OCI-M2 (cell line): Measurements from ENCODE around the gene LMF1.

ENCODE experiments used
- DNase-seq: peaks from one replicate; lab custom pipeline; 2025; ENCODE audit not compliant: unreplicated experiment; lab: John Stamatoyannopoulos, UW

The LMF1 gene

DNA sequence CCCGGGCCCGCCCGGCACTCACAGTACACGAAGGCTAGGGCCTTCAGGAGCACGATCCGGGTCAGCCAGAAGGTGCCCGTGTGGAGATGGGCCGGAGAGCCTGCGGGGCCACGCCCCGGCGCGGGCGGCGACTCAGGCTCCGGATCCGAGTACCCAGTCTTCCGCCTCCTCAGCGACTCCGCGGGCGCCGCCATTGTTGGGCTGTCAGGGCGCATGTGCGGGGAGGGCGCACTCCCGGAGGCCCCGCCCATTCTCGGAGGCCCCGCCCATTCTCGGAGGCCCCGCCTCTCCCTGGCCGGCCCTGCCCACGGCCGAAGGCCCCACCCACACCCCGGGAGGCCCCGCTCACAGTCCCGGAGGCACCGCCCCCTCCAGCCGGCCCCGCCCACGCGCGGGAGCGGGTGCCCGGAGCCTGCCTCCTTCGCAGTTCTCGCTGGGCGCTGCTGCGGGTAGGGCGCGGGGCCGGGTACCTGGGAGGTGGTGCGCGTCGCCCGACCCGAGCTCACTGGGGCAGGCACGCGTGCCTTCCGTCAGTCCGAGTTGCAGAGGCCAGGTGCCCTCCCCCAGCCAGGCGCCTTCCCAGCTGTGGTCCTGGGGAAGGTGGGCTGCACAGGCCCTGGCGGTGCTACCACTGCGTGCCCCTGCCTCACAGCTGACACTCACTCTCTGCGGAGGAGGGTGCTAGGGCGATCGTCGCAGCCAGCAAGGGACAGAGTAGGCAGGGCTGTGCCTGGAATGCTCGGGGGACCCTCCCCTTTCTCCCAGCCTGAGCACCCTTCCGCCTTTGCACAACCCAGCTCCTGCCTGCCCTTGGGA, at the start of gene LMF1:
Gene LMF1 (minus strand): TSS at position 219 of the 816 bp plus-strand sequence. CDS start 4 bp downstream, at position 215.
- DNase-seq = peak; percentile 39

DNA sequence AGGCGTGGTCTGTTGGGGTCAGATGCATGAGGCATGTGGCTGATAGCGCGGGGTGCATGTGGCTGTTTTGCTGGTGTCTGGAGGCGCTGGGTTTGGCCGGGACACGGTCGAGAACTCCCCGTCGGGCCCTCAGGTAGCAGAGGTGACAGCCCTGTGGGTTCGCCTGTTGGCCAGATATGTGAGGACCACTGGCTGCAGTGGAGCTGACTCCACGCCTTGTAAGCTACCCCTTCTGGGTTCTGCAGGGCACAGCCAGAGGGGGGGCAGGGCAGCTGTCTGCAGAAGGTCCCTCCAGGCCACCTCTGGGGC, 49.3 kb upstream of the LMF1 start:
- no peak for DNase-seq

DNA sequence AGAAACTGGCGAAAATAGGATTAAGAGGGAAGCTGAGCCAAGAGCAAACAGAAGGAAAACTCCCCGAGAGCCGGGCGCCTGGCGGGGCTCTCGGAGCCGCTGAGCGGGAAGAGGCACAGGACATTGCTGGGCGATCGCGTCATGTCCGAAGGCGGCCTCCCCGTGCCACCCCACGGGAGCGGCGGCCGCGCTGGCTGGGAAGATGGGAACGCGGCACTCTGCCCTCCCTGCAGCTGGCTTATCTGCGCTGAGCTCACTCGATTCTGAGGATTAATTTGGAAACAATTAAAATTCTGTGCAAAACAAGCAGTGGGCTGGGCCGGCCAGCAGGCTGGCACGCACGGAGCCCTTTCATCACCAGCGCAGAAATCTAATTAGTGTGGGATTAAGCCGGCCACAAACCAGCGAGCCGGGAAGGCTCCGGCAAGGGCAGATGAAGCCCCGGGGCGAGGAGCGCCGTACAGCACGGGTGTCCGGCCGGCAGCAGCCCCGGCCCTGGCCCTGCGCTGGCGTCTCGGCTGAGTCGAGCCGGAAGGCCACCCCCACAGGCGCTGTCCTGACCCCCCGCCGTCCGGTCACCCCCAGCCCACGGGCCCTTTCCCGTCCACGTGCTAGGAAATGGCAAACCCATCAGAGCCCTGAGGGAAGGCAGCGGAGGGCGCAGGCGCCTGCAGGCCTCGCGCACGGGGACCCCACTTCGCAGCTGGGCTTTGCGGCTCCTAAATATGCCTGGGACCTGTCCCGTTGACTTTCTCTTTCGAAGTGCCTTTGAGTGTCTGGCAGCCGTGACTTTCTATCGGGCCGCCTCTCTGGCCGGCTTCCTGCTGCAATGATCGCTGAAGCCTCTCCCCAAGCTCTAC, 48.7 kb upstream of the LMF1 start:
- no peak for DNase-seq

DNA sequence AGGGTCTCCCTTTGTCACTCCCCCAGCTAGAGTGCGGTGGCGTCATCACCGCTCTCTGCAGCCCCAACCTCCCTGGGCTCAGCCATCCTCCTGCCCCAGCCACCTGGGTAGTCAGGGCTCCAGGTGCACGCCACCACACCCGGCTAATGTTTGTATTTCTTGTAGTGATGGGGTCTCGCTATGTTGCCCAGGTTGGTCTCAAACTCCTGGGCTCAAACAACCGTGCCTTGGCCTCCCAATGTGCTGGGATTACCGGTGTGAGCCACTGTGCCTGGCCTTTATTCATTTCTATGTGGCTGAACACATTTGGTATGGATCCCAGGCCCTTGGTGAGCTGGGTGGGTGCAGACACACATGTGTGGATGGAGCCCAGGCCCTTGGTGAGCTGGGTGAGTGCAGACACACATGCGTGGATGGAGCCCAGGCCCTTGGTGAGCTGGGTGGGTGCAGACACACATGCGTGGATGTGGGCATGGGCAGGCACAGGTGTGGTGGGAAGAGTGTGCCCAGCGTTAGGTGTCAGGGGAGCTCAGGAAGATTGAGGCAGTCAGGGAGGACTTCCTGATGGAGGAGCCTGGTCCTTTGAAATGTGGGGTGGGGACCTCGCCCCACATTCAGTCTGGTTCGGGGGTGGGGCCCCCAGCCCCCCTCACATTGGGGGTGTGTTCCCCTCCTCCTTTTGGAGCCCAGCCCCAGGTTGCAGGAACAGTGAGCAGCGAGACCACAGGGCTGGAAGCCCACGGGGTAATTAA, 47.8 kb upstream of the LMF1 start:
- DNase-seq = no peak

DNA sequence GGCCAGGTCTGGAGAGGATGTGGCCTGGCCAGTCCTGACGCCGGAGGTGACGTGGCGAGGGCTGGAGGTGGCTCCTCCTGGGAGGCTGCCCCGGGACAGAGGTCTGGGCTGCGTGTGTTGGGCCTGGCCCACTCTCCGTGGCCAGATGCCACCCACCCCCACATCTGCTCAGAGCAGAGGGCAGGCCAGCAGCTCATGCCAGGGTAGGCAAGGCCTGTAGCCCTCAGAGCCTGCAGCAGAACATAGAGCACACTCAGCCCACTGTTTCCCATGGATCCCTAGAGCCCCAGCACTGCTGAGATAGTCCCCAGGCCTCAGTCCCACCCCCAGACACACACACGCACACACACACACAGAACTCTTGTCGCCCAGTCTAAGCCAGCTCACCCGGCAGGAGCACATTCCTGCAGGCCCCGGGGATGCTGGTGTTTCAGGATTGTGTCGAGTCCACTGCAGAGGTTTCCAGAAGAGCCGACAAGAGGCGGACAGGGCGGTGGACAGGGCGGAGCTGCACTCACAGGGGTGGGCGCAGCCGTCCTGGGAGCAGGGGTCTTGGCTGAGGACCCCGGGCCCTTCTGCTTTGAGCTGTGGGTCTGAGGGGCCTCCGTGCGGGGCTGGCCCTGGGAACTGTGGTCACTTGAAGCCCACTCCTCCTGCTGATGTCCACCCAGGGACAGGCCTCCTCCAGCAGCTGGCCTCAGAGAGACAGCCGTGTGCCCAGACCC, 44.1 kb upstream of the LMF1 start:
- no peak for DNase-seq

DNA sequence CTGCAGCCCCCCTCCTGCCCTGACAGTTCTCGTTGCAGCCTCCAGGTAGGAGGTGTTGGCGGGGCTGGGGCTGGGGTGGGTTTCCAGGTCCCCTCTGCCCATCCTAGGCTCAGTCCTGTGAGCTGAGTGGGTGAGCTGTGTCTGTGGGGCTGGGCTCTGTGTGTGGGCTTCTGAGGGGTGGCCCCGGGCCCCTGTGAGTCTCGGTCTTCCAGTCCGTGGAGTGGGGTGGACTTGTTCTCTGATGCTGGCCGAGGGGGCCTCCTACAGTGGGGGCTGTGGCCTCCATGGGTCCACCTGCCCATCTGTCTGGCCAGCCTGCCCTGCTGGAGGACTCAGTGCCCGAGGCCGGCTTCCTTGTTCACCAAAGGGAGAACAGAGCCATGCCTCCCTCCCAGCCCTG, 43.4 kb upstream of the LMF1 start:
- no peak for DNase-seq

DNA sequence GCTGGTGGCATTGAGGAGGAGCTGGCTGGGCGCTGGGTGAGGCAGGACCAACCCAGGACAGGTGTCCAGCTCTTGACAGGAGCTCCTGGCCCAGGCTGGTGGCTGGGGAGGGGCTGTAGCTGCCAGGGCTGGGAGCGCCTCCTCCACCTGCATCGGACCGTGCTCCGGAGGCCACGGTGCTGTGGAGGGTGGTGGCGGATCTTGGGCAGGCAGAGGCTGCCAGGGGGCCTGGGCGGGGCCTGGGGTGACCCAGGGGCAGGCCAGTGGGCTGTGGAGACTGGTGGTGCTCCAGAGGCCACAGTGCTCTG, 42.8 kb upstream of the LMF1 start:
- DNase-seq = no peak

DNA sequence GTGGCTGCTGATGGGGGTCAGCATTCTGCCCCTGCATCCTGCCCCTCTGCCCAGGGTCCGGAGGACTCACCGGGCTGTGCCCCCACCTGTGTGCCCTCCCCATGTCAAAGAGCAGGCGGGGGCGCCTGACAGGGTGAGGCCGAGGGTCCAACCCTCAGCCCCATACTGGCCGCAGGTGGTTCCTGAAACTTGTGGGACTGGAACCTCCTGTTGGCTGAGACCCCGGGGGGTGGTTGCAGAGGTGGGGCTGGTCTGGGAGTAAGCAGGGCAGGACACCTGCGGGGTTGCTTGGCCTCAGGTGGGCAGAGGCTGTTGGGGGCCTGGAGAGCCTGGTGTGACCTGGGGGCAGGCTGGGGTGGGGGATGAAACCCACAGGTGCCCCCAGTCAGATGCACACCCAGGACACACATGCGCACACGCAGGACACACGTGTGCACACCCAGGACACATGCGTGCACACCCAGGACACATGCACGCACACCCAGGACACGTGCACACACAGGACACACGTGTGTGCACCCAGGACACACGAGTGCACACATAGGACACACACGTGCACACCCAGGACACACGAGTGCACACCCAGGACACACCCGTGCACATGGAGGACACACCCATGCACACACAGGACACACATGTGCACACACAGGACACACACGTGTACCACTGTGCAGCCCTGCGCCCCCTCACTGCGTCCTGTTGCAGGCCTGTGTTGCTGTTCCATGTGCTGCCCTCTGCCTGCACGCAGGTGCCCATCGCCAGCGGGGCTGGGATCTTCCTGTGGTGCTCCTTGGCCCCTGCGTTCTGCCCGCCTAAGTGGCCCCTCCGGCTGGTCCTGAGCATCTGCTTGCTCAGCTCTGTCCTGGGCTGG, 42.2 kb upstream of the LMF1 start:
- DNase-seq = no peak

DNA sequence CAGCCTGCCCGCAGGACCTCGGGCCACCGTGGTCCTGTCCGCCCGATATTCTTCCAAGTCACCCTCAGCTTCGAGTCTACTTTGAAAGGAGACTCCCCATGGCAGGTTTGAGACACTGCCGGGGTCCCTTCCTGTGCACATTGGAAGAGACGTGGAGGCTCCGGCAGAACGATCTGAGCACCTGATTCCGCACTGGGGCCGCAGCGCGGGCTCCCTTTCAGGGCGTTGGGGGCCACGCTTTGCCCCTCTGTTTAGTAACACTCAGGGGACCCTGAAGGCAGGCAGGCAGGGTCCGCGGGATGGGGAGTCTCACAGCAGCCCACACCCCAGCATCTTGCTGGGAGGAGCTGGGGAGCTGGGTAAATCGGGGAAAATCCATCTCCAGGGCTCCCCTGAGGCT, 41.4 kb upstream of the LMF1 start:
- DNase-seq = no peak

DNA sequence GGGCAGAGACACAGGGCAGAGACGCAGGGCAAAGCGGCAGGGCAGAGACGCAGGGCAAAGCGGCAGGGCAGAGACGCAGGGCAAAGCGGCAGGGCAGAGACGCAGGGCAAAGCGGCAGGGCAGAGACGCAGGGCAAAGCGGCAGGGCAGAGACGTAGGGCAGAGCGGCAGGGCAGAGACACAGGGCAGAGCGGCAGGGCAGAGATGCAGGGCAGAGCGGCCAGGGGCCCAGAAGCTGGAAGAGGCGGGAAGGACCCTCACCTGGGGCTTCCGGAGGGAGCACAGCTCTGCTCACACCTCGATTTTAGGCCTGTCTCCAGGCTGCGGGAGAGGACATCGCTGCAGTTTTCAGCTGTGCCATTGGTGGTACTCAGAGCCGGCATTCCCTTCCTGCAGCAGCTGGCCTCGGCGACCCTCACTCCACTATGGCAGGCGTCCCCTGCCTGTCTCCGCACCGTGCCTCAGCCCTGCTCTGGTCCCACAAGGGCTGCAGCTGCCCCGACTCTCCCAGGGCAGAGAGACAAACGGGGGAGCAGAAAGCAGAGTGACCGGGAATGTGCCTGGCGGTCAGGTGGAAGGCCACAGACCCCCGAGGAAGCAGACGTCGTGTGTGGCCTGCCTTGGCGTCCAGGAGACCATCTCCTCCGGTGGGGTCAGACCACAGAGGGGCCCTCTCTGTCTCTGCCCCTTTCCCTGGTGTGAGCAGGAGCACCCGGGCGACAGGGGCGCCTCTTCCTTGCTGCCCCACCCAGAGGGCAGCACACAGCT, 40.7 kb upstream of the LMF1 start:
- DNase-seq = no peak

DNA sequence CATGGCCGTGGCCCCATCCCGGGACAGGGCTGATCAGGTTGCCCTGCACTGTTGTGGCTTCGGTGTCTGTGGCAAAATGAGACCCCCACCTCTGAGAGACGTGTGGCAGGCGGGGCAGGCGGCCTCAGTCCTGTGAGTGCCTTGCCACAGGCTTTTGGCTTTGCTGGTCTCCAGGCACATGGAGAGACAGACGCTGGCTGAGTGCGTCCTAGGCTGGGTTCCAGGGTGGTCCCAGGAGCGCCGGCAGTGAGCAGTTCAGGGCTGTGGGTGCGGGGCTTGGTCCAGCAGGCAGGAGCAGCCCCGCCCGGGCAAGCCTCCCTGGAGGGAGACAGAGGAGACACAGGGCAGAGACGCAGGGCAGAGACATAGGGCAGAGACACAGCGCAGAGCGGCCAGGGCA, 40.0 kb upstream of the LMF1 start:
- DNase-seq = no peak

DNA sequence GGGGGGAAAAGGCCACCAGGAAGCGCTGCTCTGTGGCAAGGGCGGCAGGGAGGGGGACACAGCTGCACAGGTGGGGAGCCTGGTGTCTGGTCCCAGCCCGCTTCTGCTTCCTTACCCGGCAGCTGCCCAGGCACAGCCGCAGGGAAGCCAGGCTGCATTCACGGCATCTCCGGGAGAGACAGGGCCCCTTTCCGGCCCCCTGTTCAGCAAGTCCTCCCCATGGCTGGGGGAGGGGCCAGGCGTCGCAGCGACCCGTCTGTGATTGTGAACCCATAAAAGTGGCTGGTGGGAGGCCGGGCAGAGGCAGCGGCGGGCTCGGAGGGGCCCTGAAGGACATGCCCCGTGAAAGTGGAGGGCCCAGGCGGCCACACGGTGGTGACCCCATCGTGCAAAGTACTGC, 39.5 kb upstream of the LMF1 start:
- no peak for DNase-seq

DNA sequence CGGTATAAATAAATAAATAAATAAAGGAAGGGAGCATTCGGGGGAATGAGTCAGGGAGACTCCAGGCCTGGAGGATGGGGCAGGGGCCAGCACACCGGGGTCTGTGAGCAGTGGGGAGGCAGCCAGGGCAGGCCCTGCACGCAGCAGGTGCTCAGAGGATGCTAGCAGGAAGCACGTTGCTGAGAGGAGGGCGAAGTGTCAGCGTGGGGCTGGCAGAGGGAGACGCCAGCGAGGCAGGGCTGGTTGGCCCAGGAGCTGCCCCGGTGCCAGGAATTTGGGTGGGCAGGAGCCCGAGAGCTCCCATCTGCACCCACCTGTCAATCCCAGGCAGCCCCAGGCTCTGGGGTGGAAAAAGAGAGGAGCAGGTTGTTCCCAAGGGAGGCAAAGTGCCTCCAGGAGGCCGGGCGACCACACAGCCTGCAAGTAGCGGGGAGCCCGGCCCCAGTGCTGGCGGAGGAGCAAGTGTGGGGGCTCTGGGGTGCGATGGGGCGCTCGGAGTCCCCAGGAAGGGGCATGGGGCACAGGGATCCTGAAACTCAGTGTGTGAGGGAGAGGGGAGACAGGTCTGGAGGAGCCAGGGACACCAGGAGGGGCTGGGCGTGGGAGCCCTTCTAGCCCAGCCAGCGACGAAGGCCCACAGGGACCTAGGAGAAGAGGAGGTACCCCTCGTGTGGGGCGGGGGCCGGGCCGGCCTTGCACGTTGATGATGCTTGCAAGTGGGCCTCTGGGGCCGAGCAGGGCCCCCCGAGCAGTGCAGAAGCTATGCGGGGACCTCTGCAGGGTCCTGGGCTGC, 38.8 kb upstream of the LMF1 start:
- no peak for DNase-seq

DNA sequence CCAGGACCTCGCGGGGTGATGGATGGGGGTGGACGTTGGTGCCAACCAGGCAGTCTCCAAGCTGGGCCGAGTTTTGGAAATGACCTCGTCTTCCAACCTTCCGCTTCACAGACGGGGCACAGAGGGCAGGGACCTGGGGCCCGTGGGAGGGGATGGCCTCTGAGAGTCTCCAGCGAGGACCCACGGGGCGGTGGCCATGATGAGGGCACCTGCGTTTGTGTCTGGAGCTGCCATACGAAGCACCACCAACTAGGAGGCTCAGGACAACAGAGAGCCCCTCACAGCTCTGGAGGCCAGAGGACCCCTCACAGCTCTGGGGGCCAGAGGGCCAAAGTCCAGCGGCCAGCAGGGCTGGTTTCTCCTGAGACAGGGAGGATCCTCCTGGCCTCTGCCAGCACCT, 37.3 kb upstream of the LMF1 start:
- DNase-seq = no peak

DNA sequence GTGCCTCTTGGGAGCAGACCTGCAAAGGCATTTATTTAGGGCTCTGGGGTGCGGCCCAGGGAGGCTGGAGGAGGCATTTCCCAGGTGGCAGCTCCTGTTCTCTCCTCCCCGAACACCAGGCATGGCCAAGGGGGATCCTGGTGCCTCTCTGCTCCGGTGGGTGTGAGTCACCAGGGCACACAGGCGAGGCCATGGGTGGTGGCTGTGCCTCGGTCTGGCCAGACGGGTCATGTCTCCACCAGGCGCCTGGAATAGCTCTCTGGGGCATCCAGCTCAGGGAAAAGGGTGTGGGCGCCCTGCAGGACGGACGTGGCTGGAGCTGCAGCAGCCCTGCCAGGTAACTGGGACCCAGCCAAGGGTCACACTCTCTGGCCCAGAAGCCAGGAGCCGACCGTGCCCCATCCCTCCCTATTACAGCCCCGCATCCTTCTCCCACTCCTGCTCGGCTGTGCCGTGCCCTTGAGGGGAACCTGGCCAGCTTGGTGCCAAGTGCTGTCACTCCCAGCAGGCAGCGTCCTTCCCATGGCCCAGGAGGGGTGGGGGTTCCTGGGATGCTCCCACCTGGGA, 36.6 kb upstream of the LMF1 start:
- no peak for DNase-seq

DNA sequence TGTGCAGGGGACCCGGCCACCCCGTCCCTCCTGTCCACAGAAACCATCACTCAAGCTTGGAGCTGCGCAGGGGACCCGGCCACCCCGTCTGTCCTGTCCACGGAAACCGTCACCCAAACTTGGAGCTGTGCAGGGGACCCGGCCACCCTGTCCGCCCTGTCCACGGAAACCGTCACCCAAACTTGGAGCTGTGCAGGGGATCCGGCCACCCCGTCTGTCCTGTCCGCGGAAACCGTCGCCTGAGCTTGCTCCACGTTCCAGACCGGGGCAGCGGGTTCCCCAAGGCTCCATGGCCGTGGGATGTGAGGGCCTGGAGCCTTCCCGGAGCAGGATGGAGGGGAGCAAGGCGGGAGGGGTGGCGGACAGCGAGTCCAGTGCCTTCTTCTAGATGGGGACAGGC, 36.0 kb upstream of the LMF1 start:
- no peak for DNase-seq

DNA sequence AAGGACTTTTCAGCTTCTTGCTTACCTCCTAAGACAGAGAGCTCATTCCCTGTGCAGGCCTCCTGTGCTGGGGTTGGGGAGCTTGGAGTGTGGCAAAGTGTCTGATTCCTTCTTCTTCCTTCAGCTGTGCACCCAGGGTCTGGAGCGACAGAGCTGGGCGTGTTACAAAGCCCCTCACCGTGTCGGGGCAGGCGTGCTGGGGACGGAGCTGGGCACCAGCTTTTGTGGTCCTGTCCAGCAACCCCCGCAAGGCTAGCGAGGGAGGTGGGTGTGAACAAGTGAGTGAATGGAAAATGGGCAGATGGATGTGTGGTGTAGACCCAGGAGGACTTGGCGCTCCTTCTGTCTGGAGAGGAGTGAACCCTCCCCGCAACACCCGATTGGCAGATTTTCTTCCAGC, 34.5 kb upstream of the LMF1 start:
- no peak for DNase-seq
